HL-60 (cell line): ENCODE data around the gene TRMU.

Experiments
- CTCF ChIP-seq: IDR thresholded peaks from one replicate; pipeline ENCODE4 v1.5.1; 2011; ENCODE audit warnings: low read length, control low read depth, inconsistent platforms; ENCODE audit not compliant: insufficient read depth
- REST ChIP-seq: IDR thresholded peaks from 2 replicates; pipeline ENCODE4 v1.6.1; 2012; ENCODE audit warnings: low read depth; ENCODE audit not compliant: insufficient replicate concordance

DNA sequence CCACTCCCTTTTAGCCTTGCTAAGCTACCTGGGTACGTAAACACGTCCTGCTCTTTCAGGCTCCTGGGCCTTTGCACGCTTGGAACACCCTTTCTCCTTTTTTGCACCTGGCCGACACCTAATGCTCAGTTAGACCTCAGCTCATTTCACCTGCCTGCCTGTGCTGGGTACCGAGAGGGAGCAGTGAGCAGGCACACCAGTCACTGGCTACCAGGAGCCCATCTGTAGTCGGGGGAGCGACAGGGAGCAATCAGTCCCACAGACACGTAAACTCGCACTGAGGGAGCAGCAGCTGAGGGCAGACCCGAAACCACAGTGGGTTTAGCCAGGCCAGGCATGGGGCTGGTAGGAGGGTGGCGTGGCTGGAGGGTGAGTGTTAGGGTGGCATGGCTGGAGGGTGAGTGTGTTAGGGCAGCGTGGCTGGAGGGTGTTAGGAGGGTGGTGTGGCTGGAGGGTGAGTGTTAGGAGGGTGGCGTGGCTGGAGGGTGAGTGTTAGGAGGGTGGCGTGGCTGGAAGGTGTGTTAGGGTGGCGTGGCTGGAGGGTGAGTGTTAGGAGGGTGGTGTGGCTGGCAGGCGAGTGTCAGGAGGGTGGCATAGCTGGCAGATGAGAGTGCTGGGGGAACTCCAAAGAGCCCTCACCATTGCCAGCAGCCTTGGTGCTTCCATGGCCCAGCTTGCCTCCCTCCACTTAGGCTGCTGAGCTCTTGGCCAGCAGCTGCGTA, 45.2 kb upstream of the TRMU start:
- no peak for TF ChIP-seq REST
- TF ChIP-seq CTCF, result no peak
